Thyroid gland (tissue), 4 donors: Measurements from ENCODE around the gene RNASEH2A. TPM values are rescaled to one million over a fixed set of nuclear protein-coding genes. Genes with fewer than 3 reads are reported as not detected.
A peak's percentile ranks its signal among the peaks of the same experiment; 100 is the strongest.

Experiments used
- DNase-seq, 2 donors: peaks; one replicate each; pipeline ENCODE4 v3.0.0-alpha.2; 2019
- H3K27ac ChIP-seq, 3 donors: fragments of 200-600 bp; sonication (generic); 1 replicate in 2 of 3; 2 replicates in 1 of 3; pipeline ENCODE4 v1.5.1; 2016 to 2019; ENCODE audit warnings: mild to moderate bottlenecking in 1 of 3, moderate library complexity in 1 of 3
- H3K27me3 ChIP-seq: fragments of 200-600 bp; sonication (generic); one replicate; pipeline ENCODE4 v1.5.1; 2019
- H3K36me3 ChIP-seq, 2 donors: fragments of 200-600 bp; sonication (generic); one replicate each; pipeline ENCODE4 v1.5.1; 2016 to 2019
- H3K4me1 ChIP-seq, 2 donors: fragments of 200-600 bp; sonication (generic); one replicate each; pipeline ENCODE4 v1.5.1; 2017 to 2019
- H3K4me3 ChIP-seq, 3 donors: fragments of 200-600 bp; sonication (generic); replicated peaks in 1 of 3; 1 replicate in 2 of 3; 2 replicates in 1 of 3; pipeline ENCODE4 v1.5.1; 2016; ENCODE audit warnings: mild to moderate bottlenecking in 1 of 3
- H3K9me3 ChIP-seq: fragments of 200-600 bp; sonication (generic); one replicate; pipeline ENCODE4 v1.5.1; 2017
- POLR2A ChIP-seq, 2 donors: fragments of 450-650 bp; IDR thresholded peaks; one replicate each; pipeline ENCODE4 v1.6.1; 2017; ENCODE audit warnings: antibody characterized with exemption in 2 of 2, mild to moderate bottlenecking in 2 of 2, moderate library complexity in 1 of 2
- WGBS, 2 donors: methylation state at CpG; one replicate each; pipeline ENCODE4 v1.1.5; 2017; 5-methylcytosine and 5-hydroxymethylcytosine counted together
- intact Hi-C: fragments of 100-400 bp; cut with DNase I; formaldehyde crosslinking; loops from one replicate; pipeline ENCODE4 v1.15.1; 2023
- total RNA-seq, 4 donors: library from RNA; depleted of rRNA; stranded (reverse); fragments of >200 nt; gene quantifications; one replicate each; pipeline ENCODE4 v1.2.3, GENCODE V29; 2016
- TF ChIP-seq, protein P1 (sequence below), 6 experiments: fragments of 200-600 bp in 3 of 6; fragments of 450-650 bp in 3 of 6; sonication (generic) in 3 of 6; IDR thresholded peaks; one replicate each; pipeline ENCODE4 v1.5.1; 2016 to 2019; ENCODE audit warnings: antibody characterized with exemption in 6 of 6, mild to moderate bottlenecking in 2 of 6, inconsistent platforms in 1 of 6, moderate library complexity in 1 of 6

RNASEH2A gene
- total RNA-seq, 4 donors from 2014 or later: 1.5 to 11.8 (median 5.4) TPM

DNA sequence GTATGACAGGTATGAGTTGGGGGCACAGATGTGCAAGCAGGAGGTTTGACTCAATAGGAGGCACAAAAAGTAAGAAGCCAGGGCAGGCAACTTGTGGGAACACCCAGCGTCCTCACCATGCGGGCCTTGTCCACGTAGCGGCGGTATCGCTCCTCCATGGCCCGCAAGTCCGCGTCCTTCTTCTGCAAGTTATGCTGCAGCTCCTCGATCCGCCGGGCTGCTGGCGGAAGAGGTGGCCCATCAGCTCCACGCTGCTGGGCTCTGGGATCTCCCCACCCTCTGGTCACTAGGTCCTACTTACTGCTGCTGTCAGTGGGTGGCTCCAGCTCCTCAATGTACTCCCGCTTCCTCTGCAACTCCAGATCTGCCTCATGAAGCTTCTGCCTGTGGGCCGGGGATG is 41.7 kb upstream of the RNASEH2A start:
- intact Hi-C loops: loop anchor here (5.0 kb wide), 2 partner anchors 33 to 83 kb away; no protein-coding TSS in a partner anchor
- DNase-seq: no peak
- Histone ChIP-seq H3K4me1 (no peaks in the 10 kb centered on the region), H3K27ac (no peak overlapping the region), H3K27me3 (no peaks in the 10 kb centered on the region), H3K4me3 (no peak overlapping the region), H3K9me3 (no peaks in the 10 kb centered on the region), H3K36me3 (peaks cover 25 to 31% of the 10 kb centered on the region in 2 donors)
- no peak for TF ChIP-seq POLR2A (IDR thresholded peaks at IDR 0.05)
- TF ChIP-seq, protein P1, sequence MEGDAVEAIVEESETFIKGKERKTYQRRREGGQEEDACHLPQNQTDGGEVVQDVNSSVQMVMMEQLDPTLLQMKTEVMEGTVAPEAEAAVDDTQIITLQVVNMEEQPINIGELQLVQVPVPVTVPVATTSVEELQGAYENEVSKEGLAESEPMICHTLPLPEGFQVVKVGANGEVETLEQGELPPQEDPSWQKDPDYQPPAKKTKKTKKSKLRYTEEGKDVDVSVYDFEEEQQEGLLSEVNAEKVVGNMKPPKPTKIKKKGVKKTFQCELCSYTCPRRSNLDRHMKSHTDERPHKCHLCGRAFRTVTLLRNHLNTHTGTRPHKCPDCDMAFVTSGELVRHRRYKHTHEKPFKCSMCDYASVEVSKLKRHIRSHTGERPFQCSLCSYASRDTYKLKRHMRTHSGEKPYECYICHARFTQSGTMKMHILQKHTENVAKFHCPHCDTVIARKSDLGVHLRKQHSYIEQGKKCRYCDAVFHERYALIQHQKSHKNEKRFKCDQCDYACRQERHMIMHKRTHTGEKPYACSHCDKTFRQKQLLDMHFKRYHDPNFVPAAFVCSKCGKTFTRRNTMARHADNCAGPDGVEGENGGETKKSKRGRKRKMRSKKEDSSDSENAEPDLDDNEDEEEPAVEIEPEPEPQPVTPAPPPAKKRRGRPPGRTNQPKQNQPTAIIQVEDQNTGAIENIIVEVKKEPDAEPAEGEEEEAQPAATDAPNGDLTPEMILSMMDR (IDR thresholded peaks at IDR 0.05): no peak
- WGBS, 2 donors: 95 to 98% methylated on average over 15 to 16 of the region's 16 CpGs

GRCh38 chr19:12766051-12766521 is 40.3 kb upstream of the RNASEH2A start:
- H3K36me3 ChIP-seq: peaks cover 34 to 38% of the 10 kb centered on the region in 2 donors
- no peaks in the 10 kb centered on the region for H3K27me3 ChIP-seq
- 46 to 59% methylated on average over 10 to 25 of the region's 30 CpGs for WGBS, 2 donors
- intact Hi-C loops: loop anchor here (5.0 kb wide), 1 partner anchor 81 kb away; no protein-coding TSS in a partner anchor
- no peaks in the 10 kb centered on the region for H3K9me3 ChIP-seq
- H3K4me1 ChIP-seq: no peaks in the 10 kb centered on the region
- no peak for TF ChIP-seq POLR2A (IDR thresholded peaks at IDR 0.05)
- TF ChIP-seq, protein P1 (IDR thresholded peaks at IDR 0.05): peak in 4 of 6 experiments; percentile 35 to 62 (median 54)
- H3K4me3 ChIP-seq: no peak overlapping the region
- H3K27ac ChIP-seq: peak overlapping the region in 1 of 3 donors; percentile 43
- DNase-seq: peak; percentile 57 to 62

- TF ChIP-seq, protein P1 (IDR thresholded peaks at IDR 0.05): no peak
- no peak for TF ChIP-seq POLR2A (IDR thresholded peaks at IDR 0.05)
- Histone ChIP-seq H3K4me3 (no peak overlapping the region), H3K36me3 (peaks cover 32 to 34% of the 10 kb centered on the region in 2 donors), H3K27me3 (no peaks in the 10 kb centered on the region), H3K9me3 (no peaks in the 10 kb centered on the region), H3K4me1 (no peaks in the 10 kb centered on the region), H3K27ac (no peak overlapping the region)
- 87 to 90% methylated on average over 11 of the region's 11 CpGs for WGBS, 2 donors
- intact Hi-C loops: loop anchor here (5.0 kb wide), 1 partner anchor 80 kb away; no protein-coding TSS in a partner anchor
- no peak for DNase-seq
Observed at GRCh38 chr19:12767150-12767549, 39.2 kb upstream of the RNASEH2A start.

DNA sequence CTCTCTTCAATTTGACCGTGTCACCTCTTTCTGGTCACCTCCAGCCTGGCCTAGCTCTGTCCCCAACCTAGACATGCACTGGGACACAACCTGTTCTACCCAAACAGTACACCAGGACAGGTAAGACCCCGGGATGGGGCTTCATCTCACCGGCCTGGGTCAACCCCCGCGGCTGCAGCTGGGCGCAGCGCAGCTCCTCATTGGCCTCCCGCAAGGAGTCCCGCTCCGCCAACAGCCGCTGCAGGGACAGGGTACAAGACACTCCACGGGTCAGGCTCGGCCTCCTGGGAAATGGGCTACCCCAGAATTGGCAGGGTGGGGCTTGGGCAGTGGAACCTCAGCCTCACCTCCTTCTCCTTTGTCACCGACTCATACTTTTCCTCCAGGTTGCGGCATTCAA is 38.7 kb upstream of the RNASEH2A start:
- no peak overlapping the region for H3K27ac ChIP-seq
- no peaks in the 10 kb centered on the region for H3K9me3 ChIP-seq
- H3K4me1 ChIP-seq: no peaks in the 10 kb centered on the region
- no peak for DNase-seq
- intact Hi-C loops: loop anchor here (5.0 kb wide), 1 partner anchor 80 kb away; no protein-coding TSS in a partner anchor
- no peaks in the 10 kb centered on the region for H3K27me3 ChIP-seq
- no peak overlapping the region for H3K4me3 ChIP-seq
- WGBS, 2 donors: 95 to 98% methylated on average over 15 of the region's 15 CpGs
- H3K36me3 ChIP-seq: peaks cover 32 to 33% of the 10 kb centered on the region in 2 donors
- TF ChIP-seq, protein P1 (IDR thresholded peaks at IDR 0.05): no peak
- no peak for TF ChIP-seq POLR2A (IDR thresholded peaks at IDR 0.05)

DNA sequence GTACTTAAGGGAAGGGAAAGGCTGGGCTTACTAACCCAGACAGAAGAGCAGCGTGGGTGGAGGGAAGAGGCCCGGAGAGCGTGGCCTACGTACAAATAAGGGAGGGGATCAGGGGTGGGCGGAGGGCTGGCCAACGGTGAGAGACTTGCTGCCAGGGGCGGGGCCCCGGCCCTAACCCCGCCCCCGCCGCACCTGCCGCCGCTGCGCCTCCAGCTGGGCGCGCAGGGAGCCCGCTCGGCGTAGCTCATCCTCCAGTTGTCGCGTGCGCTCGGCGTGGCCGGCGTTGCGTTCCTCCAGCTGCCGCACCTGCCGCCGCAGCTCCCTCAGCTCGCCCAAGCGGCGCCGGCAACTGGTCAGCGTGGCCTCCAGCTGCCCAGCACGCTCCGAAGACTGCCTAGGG is 36.7 kb upstream of the RNASEH2A start:
- TF ChIP-seq, protein P1 (IDR thresholded peaks at IDR 0.05): no peak
- no peak for TF ChIP-seq POLR2A (IDR thresholded peaks at IDR 0.05)
- 68 to 82% methylated on average over 13 to 25 of the region's 37 CpGs for WGBS, 2 donors
- no peak overlapping the region for H3K27ac ChIP-seq
- H3K27me3 ChIP-seq: no peaks in the 10 kb centered on the region
- DNase-seq: peak in 1 of 2 donors; percentile 32
- no peaks in the 10 kb centered on the region for H3K9me3 ChIP-seq
- H3K4me3 ChIP-seq: no peak overlapping the region
- peaks cover 20% of the 10 kb centered on the region in 2 donors for H3K36me3 ChIP-seq
- intact Hi-C loops: loop anchor here (5.0 kb wide), 2 partner anchors 68 to 78 kb away; partner anchors contain the start of gene MAST1
- peaks cover 3 to 6% of the 10 kb centered on the region in 2 donors for H3K4me1 ChIP-seq
